Measurements from ENCODE around the gene LCNL1. TPM values are rescaled to one million over a fixed set of nuclear protein-coding genes. Genes with fewer than 3 reads are reported as not detected.

LCNL1 gene
- total and polyA plus RNA-seq, 2 experiments from 2014 or later = 0.13 to 0.47 TPM

- Histone ChIP-seq H3K9me3 (ENCODE audit: low read depth) (no peaks in the 10 kb centered on the region), H3K4me2 (no peak overlapping the region), H3K9me2 (replicated peaks; ENCODE audit: insufficient read depth) (no peaks in the 10 kb centered on the region), H3K4me3 (no peak overlapping the region), H3K36me3 (replicated peaks; ENCODE audit: insufficient read depth, low read depth) (no peaks in the 10 kb centered on the region), H4K20me1 (ENCODE audit: insufficient read depth, poor library complexity, severe bottlenecking) (no peaks in the 10 kb centered on the region), H3K27me3 (no peaks in the 10 kb centered on the region), H3K27ac (no peak overlapping the region), H3K79me2 (no peaks in the 10 kb centered on the region), H2AFZ (no peak overlapping the region), H3K4me1 (ENCODE audit: insufficient read depth) (no peaks in the 10 kb centered on the region)
- WGBS (ENCODE audit: low lambda C conversion rate, missing lambda C conversion rate) = 78% methylated on average over 22 of the region's 22 CpGs
- no peak for DNase-seq (ENCODE audit: low spot score)
- TF ChIP-seq EZH2phosphoT487 (IDR thresholded peaks at IDR 0.05; ENCODE audit: low read depth, severe bottlenecking, unreplicated experiment) (no peak), CTCF (IDR thresholded peaks at IDR 0.05; ENCODE audit: poor library complexity) (no peak), EZH2 (IDR thresholded peaks at IDR 0.05; ENCODE audit: borderline replicate concordance) (no peak)
Measured at GRCh38 chr9:136964171-136964689, 18.6 kb upstream of the LCNL1 start.

- Histone ChIP-seq H3K9me2 (replicated peaks; ENCODE audit: insufficient read depth) (no peaks in the 10 kb centered on the region), H3K79me2 (no peaks in the 10 kb centered on the region), H2AFZ (no peak overlapping the region), H3K36me3 (replicated peaks; ENCODE audit: insufficient read depth, low read depth) (no peaks in the 10 kb centered on the region), H3K27me3 (no peaks in the 10 kb centered on the region), H3K4me2 (no peak overlapping the region), H3K4me1 (ENCODE audit: insufficient read depth) (no peaks in the 10 kb centered on the region), H3K4me3 (no peak overlapping the region), H4K20me1 (ENCODE audit: insufficient read depth, poor library complexity, severe bottlenecking) (no peaks in the 10 kb centered on the region), H3K9me3 (ENCODE audit: low read depth) (no peaks in the 10 kb centered on the region), H3K27ac (no peak overlapping the region)
- TF ChIP-seq EZH2 (IDR thresholded peaks at IDR 0.05; ENCODE audit: borderline replicate concordance) (no peak), EZH2phosphoT487 (IDR thresholded peaks at IDR 0.05; ENCODE audit: low read depth, severe bottlenecking, unreplicated experiment) (no peak), CTCF (IDR thresholded peaks at IDR 0.05; ENCODE audit: poor library complexity) (no peak)
- 87% methylated on average over 23 of the region's 26 CpGs for whole genome bisulfite sequencing (ENCODE audit: low lambda C conversion rate, missing lambda C conversion rate)
- DNase-seq (ENCODE audit: low spot score) = no peak
Measured at GRCh38 chr9:136964833-136965422, 17.9 kb upstream of the LCNL1 start.

GRCh38 chr9:136965771-136966484 lies 16.9 kb upstream of the LCNL1 start:
- Histone ChIP-seq H3K27me3 (no peaks in the 10 kb centered on the region), H3K4me3 (no peak overlapping the region), H4K20me1 (ENCODE audit: insufficient read depth, poor library complexity, severe bottlenecking) (no peaks in the 10 kb centered on the region), H2AFZ (no peak overlapping the region), H3K36me3 (replicated peaks; ENCODE audit: insufficient read depth, low read depth) (no peaks in the 10 kb centered on the region), H3K4me2 (no peak overlapping the region), H3K79me2 (no peaks in the 10 kb centered on the region), H3K4me1 (ENCODE audit: insufficient read depth) (no peaks in the 10 kb centered on the region), H3K27ac (no peak overlapping the region), H3K9me3 (ENCODE audit: low read depth) (no peaks in the 10 kb centered on the region), H3K9me2 (replicated peaks; ENCODE audit: insufficient read depth) (no peaks in the 10 kb centered on the region)
- 53% methylated on average over 23 of the region's 23 CpGs for WGBS (ENCODE audit: low lambda C conversion rate, missing lambda C conversion rate)
- no peak for TF ChIP-seq EZH2 (IDR thresholded peaks at IDR 0.05; ENCODE audit: borderline replicate concordance)
- no peak for TF ChIP-seq EZH2phosphoT487 (IDR thresholded peaks at IDR 0.05; ENCODE audit: low read depth, severe bottlenecking, unreplicated experiment)
- TF ChIP-seq CTCF (IDR thresholded peaks at IDR 0.05; ENCODE audit: poor library complexity) = no peak
- no peak for DNase-seq (ENCODE audit: low spot score)

Data from hepatocyte (in vitro differentiated cells).